Measurements from ENCODE around the gene PDCL2. TPM values are rescaled to one million over a fixed set of nuclear protein-coding genes. Genes with fewer than 3 reads are reported as not detected.
"Not testable (repeated sequence)": the region's sequence is repeated elsewhere in the genome, so short reads cannot be mapped to it uniquely, and the experiment has no call there.

PDCL2 gene
- total and polyA plus RNA-seq, 10 of the 15 experiments (the other 5 are each of a cell fraction or from before 2014, with no cell fraction given) = not detected

GRCh38 chr4:55588160-55588559 is 3.9 kb downstream of the PDCL2 start:
- FAIRE-seq (no peak), DNase-seq (ENCODE audit: low read depth, low spot score) (no peak), ATAC-seq (no peak)
- TF ChIP-seq HDGF (IDR thresholded peaks at IDR 0.05) (no peak), IRF4 (IDR thresholded peaks at IDR 0.05; ENCODE audit: low read depth, low read length) (no peak), CTCF (IDR thresholded peaks at IDR 0.05 in 2 of 3, conservative IDR thresholded peaks at IDR 0.05 in 1 of 3; ENCODE audit: control insufficient read depth in 2 of 3, extremely low read depth in 1 of 3, insufficient read depth in 1 of 3, low read depth in 3 of 3, low read length in 3 of 3) (no peak), RUNX3 (IDR thresholded peaks at IDR 0.05; ENCODE audit: low read length) (no peak), ZNF24 (IDR thresholded peaks at IDR 0.05) (no peak), SIN3A (IDR thresholded peaks at IDR 0.05; ENCODE audit: low read depth, low read length) (no peak)
- H3K4me2 ChIP-seq (ENCODE audit: control insufficient read depth, insufficient read depth) = no peak overlapping the region
- ChIA-PET SMC1A (ENCODE audit: uncharacterized antibody, unreplicated experiment) (no interaction called here), POLR2A (no interaction called here), RAD21 (ENCODE audit: unreplicated experiment) (no interaction called here), CTCF (no interaction called here)
- no peaks in the 10 kb centered on the region for H3K27me3 ChIP-seq (replicated peaks in 1 of 2; ENCODE audit: control insufficient read depth in 2 of 2, insufficient read depth in 2 of 2, low read length in 1 of 2)
- H3K4me1 ChIP-seq (ENCODE audit: control insufficient read depth, insufficient read depth, low read length) = no peaks in the 10 kb centered on the region
- no peak overlapping the region for H2AFZ ChIP-seq (ENCODE audit: control insufficient read depth, low read depth, low read length)
- no peak overlapping the region for H3K4me3 ChIP-seq
- no peaks in the 10 kb centered on the region for H3K79me2 ChIP-seq (ENCODE audit: control insufficient read depth, insufficient read depth, low read length)
- H3K36me3 ChIP-seq (ENCODE audit: control insufficient read depth in 2 of 2, insufficient read depth in 2 of 2, low read length in 1 of 2) = no peaks in the 10 kb centered on the region
- H4K20me1 ChIP-seq (ENCODE audit: control insufficient read depth, insufficient read depth) = no peaks in the 10 kb centered on the region
- no peak overlapping the region for H3K27ac ChIP-seq (ENCODE audit: control insufficient read depth, insufficient read depth)
- no peak overlapping the region for H3K9ac ChIP-seq (ENCODE audit: control insufficient read depth, insufficient read depth, low read length)
- in situ Hi-C loops (cut with MboI) = no loop called here
- BruUV-seq (replicated peaks) = no TSS peak
- no peaks in the 10 kb centered on the region for H3K9me3 ChIP-seq (replicated peaks; ENCODE audit: control insufficient read depth, insufficient read depth, low read length)
- 47% methylated on average over 2 of the region's 2 CpGs for WGBS (ENCODE audit: insufficient coverage, insufficient replicate concordance, low lambda C conversion rate, missing lambda C conversion rate)
- intact Hi-C loops (cut with micrococcal nuclease; ENCODE audit: unreplicated experiment) = no loop called here

GRCh38 chr4:55582773-55583172 is 9.3 kb downstream of the PDCL2 start:
- BruUV-seq (replicated peaks); H3K4me1 ChIP-seq (ENCODE audit: control insufficient read depth, insufficient read depth, low read length); H3K27ac ChIP-seq (ENCODE audit: control insufficient read depth, insufficient read depth); in situ Hi-C loops (cut with MboI); POLR2A ChIA-PET; H3K4me3 ChIP-seq; DNase-seq (ENCODE audit: low read depth, low spot score); SMC1A ChIA-PET (ENCODE audit: uncharacterized antibody, unreplicated experiment); H3K9me3 ChIP-seq (replicated peaks; ENCODE audit: control insufficient read depth, insufficient read depth, low read length); H4K20me1 ChIP-seq (ENCODE audit: control insufficient read depth, insufficient read depth); intact Hi-C loops (cut with micrococcal nuclease; ENCODE audit: unreplicated experiment); H3K27me3 ChIP-seq (replicated peaks in 1 of 2; ENCODE audit: control insufficient read depth in 2 of 2, insufficient read depth in 2 of 2, low read length in 1 of 2); H2AFZ ChIP-seq (ENCODE audit: control insufficient read depth, low read depth, low read length); H3K79me2 ChIP-seq (ENCODE audit: control insufficient read depth, insufficient read depth, low read length); RAD21 ChIA-PET (ENCODE audit: unreplicated experiment); ATAC-seq; H3K4me2 ChIP-seq (ENCODE audit: control insufficient read depth, insufficient read depth); H3K9ac ChIP-seq (ENCODE audit: control insufficient read depth, insufficient read depth, low read length); H3K36me3 ChIP-seq (ENCODE audit: control insufficient read depth in 2 of 2, insufficient read depth in 2 of 2, low read length in 1 of 2): not testable (repeated sequence)
- CTCF ChIA-PET = interaction anchor here (1.3 kb wide), 1 partner anchor 11 kb away, joined by 5 read pairs; no protein-coding TSS in a partner anchor
- FAIRE-seq = peak; percentile 100
- 40% methylated on average over 1 of the region's 2 CpGs for WGBS (ENCODE audit: insufficient coverage, insufficient replicate concordance, low lambda C conversion rate, missing lambda C conversion rate)
